Measurements from ENCODE around the gene PRIM1. TPM values are rescaled to one million over a fixed set of nuclear protein-coding genes. Genes with fewer than 3 reads are reported as not detected.

Gene PRIM1
- total and polyA plus RNA-seq, 2 of the 8 experiments (the other 6 are each of a cell fraction or from before 2014, with no cell fraction given): 52.4 to 61.9 TPM

DNA sequence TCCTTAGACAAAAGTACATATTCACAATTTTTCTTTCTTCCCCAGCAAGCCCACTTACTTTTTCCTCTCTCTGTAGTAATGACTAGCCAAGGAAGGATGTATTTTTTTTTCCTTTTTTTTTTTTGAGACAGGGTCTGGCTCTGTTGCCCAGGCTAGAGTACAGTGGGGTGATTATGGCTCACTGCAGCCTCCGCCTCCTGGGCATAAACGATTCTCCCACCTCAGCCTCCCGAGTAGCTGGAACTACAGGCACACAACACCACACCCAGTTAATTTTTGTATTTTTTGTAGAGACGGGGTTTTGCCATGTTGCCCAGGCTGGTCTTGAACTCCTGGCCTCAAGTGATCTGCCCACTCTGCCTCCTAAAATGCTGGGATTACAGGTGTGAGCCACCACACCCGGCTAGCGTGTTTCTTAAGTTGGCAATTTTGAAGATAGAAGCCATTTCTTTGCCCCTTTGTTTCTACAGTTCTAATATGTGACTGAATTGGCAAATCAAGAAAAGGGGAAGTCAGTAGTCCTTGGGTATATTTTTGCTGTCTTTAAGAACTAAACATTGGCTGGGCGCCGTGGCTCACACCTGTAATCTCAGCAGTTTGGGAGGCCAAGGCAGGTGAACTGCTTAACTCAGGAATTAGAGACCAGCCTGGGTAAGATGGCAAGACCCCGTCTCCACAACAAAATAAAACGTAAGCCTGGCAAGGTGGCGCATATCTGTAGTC, 23.8 kb downstream of the PRIM1 start:
- Histone ChIP-seq H2BK120ac (replicated peaks; ENCODE audit: low read depth, low read length) (no peak overlapping the region), H3K4ac (replicated peaks; ENCODE audit: insufficient read length, low read depth, low read length) (no peak overlapping the region), H2BK12ac (ENCODE audit: low read depth, low read length) (no peak overlapping the region), H3K36me3 (ENCODE audit: control insufficient read depth in 2 of 4, insufficient read depth in 4 of 4, low read length in 3 of 4) (peaks cover 3 to 35% (median 16%) of the 10 kb centered on the region in 4 experiments; a peak in 6 of 8 replicates), H3K23ac (ENCODE audit: insufficient read length) (no peak overlapping the region), H4K5ac (ENCODE audit: insufficient read length, low read depth, low read length) (no peak overlapping the region), H2BK15ac (ENCODE audit: low read length) (no peak overlapping the region), H3K4me2 (ENCODE audit: insufficient read depth in 1 of 2, low read depth in 2 of 2, low read length in 2 of 2) (no peak overlapping the region), H3K27ac (ENCODE audit: low read depth, low read length) (no peak overlapping the region), H3K79me2 (ENCODE audit: control insufficient read depth in 1 of 2, insufficient read depth in 2 of 2, low read length in 2 of 2) (peaks cover 14 to 18% of the 10 kb centered on the region in 2 experiments), H3K18ac (ENCODE audit: extremely low read depth, low read length) (no peak overlapping the region), H2BK20ac (ENCODE audit: low read length) (no peak overlapping the region), H2BK5ac (ENCODE audit: low read depth, low read length) (no peak overlapping the region), H3K23me2 (ENCODE audit: low read depth, low read length) (no peaks in the 10 kb centered on the region; the same call in none of the 2 replicates), H4K20me1 (replicated peaks in 1 of 2; ENCODE audit: control insufficient read depth in 1 of 2, insufficient read depth in 2 of 2, low read length in 2 of 2) (peaks cover 2 to 3% of the 10 kb centered on the region in 2 experiments), H4K8ac (ENCODE audit: extremely low read depth, insufficient read depth, low read length) (no peak overlapping the region), H3K79me1 (ENCODE audit: low read depth, low read length) (no peaks in the 10 kb centered on the region), H3K9me3 (ENCODE audit: insufficient read depth in 2 of 2, low read depth in 1 of 2, low read length in 1 of 2) (no peaks in the 10 kb centered on the region), H3K14ac (ENCODE audit: insufficient read length) (no peak overlapping the region), H3K4me1 (replicated peaks in 1 of 4; ENCODE audit: control insufficient read depth in 3 of 4, insufficient read depth in 4 of 4, low read length in 3 of 4) (peaks cover 0 to 4% (median 0%) of the 10 kb centered on the region in 4 experiments; a peak in 1 of 7 replicates), H3K27me3 (replicated peaks in 1 of 4; ENCODE audit: control insufficient read depth in 3 of 4, extremely low read depth in 1 of 4, insufficient read depth in 3 of 4, low read length in 3 of 4) (no peaks in the 10 kb centered on the region), H3K56ac (replicated peaks; ENCODE audit: insufficient read length, low read depth, low read length) (no peak overlapping the region), H2AK5ac (ENCODE audit: low read depth, low read length) (no peak overlapping the region), H3K9ac (replicated peaks in 1 of 4; ENCODE audit: extremely low read depth in 1 of 4, low read depth in 3 of 4, low read length in 3 of 4) (no peak overlapping the region), H3K4me3 (ENCODE audit: extremely low read depth in 1 of 4, insufficient read depth in 2 of 4, low read depth in 3 of 4, low read length in 4 of 4) (no peak overlapping the region), H4K91ac (replicated peaks; ENCODE audit: insufficient read length, low read length) (no peak overlapping the region), H2AFZ (ENCODE audit: low read length) (no peak overlapping the region)
- FAIRE-seq (no peak), DNase-seq (ENCODE audit: low read depth in 1 of 2, low spot score in 2 of 2) (no peak)
- ChIA-PET POLR2A (ENCODE audit: partially characterized antibody) (interaction anchor here (3.1 to 43.7 kb wide), 5 partner anchors 8 to 93 kb away, joined by 18 to 1406 read pairs (median 39); partner anchors contain the start of genes ATP5F1B and PTGES3), CTCF (ENCODE audit: partially characterized antibody) (no interaction called here)
- WGBS, 2 experiments (ENCODE audit: extremely low coverage in 1 of 2, insufficient coverage in 1 of 2, insufficient read length in 1 of 2, insufficient replicate concordance in 2 of 2, low coverage in 1 of 2, low lambda C conversion rate in 2 of 2, missing lambda C conversion rate in 1 of 2): 99% methylated on average over 11 of the region's 11 CpGs; no CpG with 5 or more reads in 1 of the 2 experiments
- TF ChIP-seq CBX8 (IDR thresholded peaks at IDR 0.05; ENCODE audit: borderline replicate concordance, low read depth, low read length): no peak
